Caco-2 (cell line): ENCODE measurements around the gene NDRG4. TPM values are rescaled to one million over a fixed set of nuclear protein-coding genes. Genes with fewer than 3 reads are reported as not detected.

Experiments
- BruUV-seq: library from RNA; stranded (reverse); fragments of 400-500 nt; replicated peaks from 2 replicates; lab custom pipeline; 2021; lab: Mats Ljungman, UMichigan
- CTCF ChIA-PET: fragments of 300-600 bp; sonication (Branson Sonifier 250); formaldehyde crosslinking; loops from one replicate; lab custom pipeline; 2022; ENCODE audit warnings: antibody characterized with exemption; lab: Charles Lee
- POLR2A ChIA-PET: fragments of 300-600 bp; sonication (Branson Sonifier 250); formaldehyde crosslinking; loops from one replicate; lab custom pipeline; 2022; ENCODE audit warnings: antibody characterized with exemption; lab: Charles Lee
- DNase-seq, 2 experiments: peaks; one replicate each; pipeline versions ENCODE4 v3.0.0 to v3.0.0-alpha.2; 2020 to 2022
- H3K27me3 ChIP-seq: replicated peaks from 2 replicates; pipeline ENCODE4 v1.6.0; 2011; ENCODE audit warnings: low read length; ENCODE audit not compliant: control insufficient read depth, insufficient read depth
- H3K36me3 ChIP-seq: 2 replicates; pipeline ENCODE4 v1.5.1; 2011; ENCODE audit warnings: low read length; ENCODE audit not compliant: control insufficient read depth, insufficient read depth
- H3K4me1 ChIP-seq: fragments of 250-450 bp; sonication (Bioruptor Pico); 2 replicates; pipeline ENCODE4 v1.5.1; 2020; ENCODE audit warnings: mild to moderate bottlenecking
- H3K4me3 ChIP-seq: 2 replicates; pipeline ENCODE4 v1.5.1; 2011; ENCODE audit warnings: low read depth, mild to moderate bottlenecking, control low read depth, low read length
- H3K9me3 ChIP-seq: fragments of 250-450 bp; sonication (Bioruptor Pico); 2 replicates; pipeline ENCODE4 v1.5.1; 2020; ENCODE audit warnings: mild to moderate bottlenecking, moderate library complexity
- H3K27ac Mint-ChIP-seq: one replicate; pipeline ENCODE4 v1.8.0; 2022; ENCODE audit warnings: mixed read lengths; ENCODE audit not compliant: unreplicated experiment
- H3K27me3 Mint-ChIP-seq: one replicate; pipeline ENCODE4 v1.8.0; 2022; ENCODE audit warnings: mixed read lengths; ENCODE audit not compliant: insufficient read depth, unreplicated experiment
- H3K36me3 Mint-ChIP-seq: one replicate; pipeline ENCODE4 v1.8.0; 2022; ENCODE audit warnings: mild to moderate bottlenecking, mixed read lengths; ENCODE audit not compliant: insufficient read depth, unreplicated experiment
- H3K4me1 Mint-ChIP-seq: one replicate; pipeline ENCODE4 v1.8.0; 2022; ENCODE audit warnings: low read depth, mixed read lengths; ENCODE audit not compliant: unreplicated experiment
- H3K4me3 Mint-ChIP-seq: one replicate; pipeline ENCODE4 v1.8.0; 2022; ENCODE audit warnings: mild to moderate bottlenecking, moderate library complexity, mixed read lengths; ENCODE audit not compliant: unreplicated experiment
- H3K9me3 Mint-ChIP-seq: one replicate; pipeline ENCODE4 v1.8.0; 2022; ENCODE audit warnings: mixed read lengths; ENCODE audit not compliant: unreplicated experiment
- CTCF ChIP-seq, 2 experiments: fragments of 200-600 bp in 1 of 2; IDR thresholded peaks; 1 replicate in 1 of 2; 2 replicates in 1 of 2; pipeline versions ENCODE4 v1.5.1 to v1.8.0; 2011 to 2022; ENCODE audit warnings: antibody characterized with exemption in 1 of 2, control low read depth in 1 of 2, inconsistent platforms in 1 of 2, low read depth in 1 of 2, low read length in 1 of 2, mild to moderate bottlenecking in 1 of 2, moderate library complexity in 1 of 2; ENCODE audit not compliant: insufficient read depth in 1 of 2, severe bottlenecking in 1 of 2, unreplicated experiment in 1 of 2
- intact Hi-C: fragments of 100-400 bp; cut with micrococcal nuclease; formaldehyde crosslinking; loops from one replicate; pipeline ENCODE4 v1.10.0; 2022; ENCODE audit not compliant: unreplicated experiment
- total RNA-seq: library from RNA; stranded (reverse); gene quantifications from 2 replicates; pipeline ENCODE4 v1.2.3, GENCODE V29; 2022

Gene NDRG4
- total RNA-seq, 1 experiment from 2014 or later, result 10.7 TPM

GRCh38 chr16:58481931-58482330, 18.0 kb upstream of the NDRG4 start:
- Histone ChIP-seq H3K36me3 (no peaks in the 10 kb centered on the region), H3K9me3 (no peaks in the 10 kb centered on the region), H3K4me3 (no peak overlapping the region), H3K4me1 (no peaks in the 10 kb centered on the region), H3K27me3 (no peaks in the 10 kb centered on the region)
- Mint-ChIP-seq H3K4me1 (no peaks in the 10 kb centered on the region), H3K27me3 (peaks cover 3% of the 10 kb centered on the region), H3K36me3 (no peaks in the 10 kb centered on the region), H3K4me3 (no peak overlapping the region), H3K9me3 (no peaks in the 10 kb centered on the region), H3K27ac (no peak overlapping the region)
- no peak for TF ChIP-seq CTCF (IDR thresholded peaks at IDR 0.05; ENCODE audit: insufficient read depth in 1 of 2, low read depth in 1 of 2, low read length in 1 of 2, severe bottlenecking in 1 of 2, unreplicated experiment in 1 of 2)
- intact Hi-C loops, result no loop called here
- POLR2A ChIA-PET, result no interaction called here
- no TSS peak for BruUV-seq
- CTCF ChIA-PET, result no interaction called here
- DNase-seq, result no peak

- BruUV-seq, result no TSS peak
- CTCF ChIA-PET, result interaction anchor here (4.2 kb wide), 1 partner anchor 149 kb away, joined by 86 read pairs; no protein-coding TSS in a partner anchor
- no peaks in the 10 kb centered on the region for H3K27me3 Mint-ChIP-seq
- Histone ChIP-seq H3K27me3 (no peaks in the 10 kb centered on the region), H3K9me3 (no peaks in the 10 kb centered on the region), H3K4me1 (no peaks in the 10 kb centered on the region), H3K4me3 (no peak overlapping the region), H3K36me3 (no peaks in the 10 kb centered on the region)
- intact Hi-C loops, result loop anchor here (5.0 kb wide), 2 partner anchors 93 to 288 kb away; partner anchors contain the start of genes CSNK2A2 and GINS3
- H3K4me3 Mint-ChIP-seq, result no peak overlapping the region
- H3K9me3 Mint-ChIP-seq, result no peaks in the 10 kb centered on the region
- DNase-seq, result no peak
- H3K27ac Mint-ChIP-seq, result no peak overlapping the region
- H3K4me1 Mint-ChIP-seq, result no peaks in the 10 kb centered on the region
- POLR2A ChIA-PET, result interaction anchor here (0.6 kb wide), 1 partner anchor 461 kb away, joined by 3 read pairs; no protein-coding TSS in a partner anchor
- TF ChIP-seq CTCF (IDR thresholded peaks at IDR 0.05; ENCODE audit: insufficient read depth in 1 of 2, low read depth in 1 of 2, low read length in 1 of 2, severe bottlenecking in 1 of 2, unreplicated experiment in 1 of 2), result no peak
- no peaks in the 10 kb centered on the region for H3K36me3 Mint-ChIP-seq
Measured at GRCh38 chr16:58485184-58485887, 14.6 kb upstream of the NDRG4 start.

GRCh38 chr16:58487566-58488351, 12.2 kb upstream of the NDRG4 start:
- TF ChIP-seq CTCF (IDR thresholded peaks at IDR 0.05; ENCODE audit: insufficient read depth in 1 of 2, low read depth in 1 of 2, low read length in 1 of 2, severe bottlenecking in 1 of 2, unreplicated experiment in 1 of 2), result peak; percentile 98 to 99
- BruUV-seq, result no TSS peak
- Histone ChIP-seq H3K4me3 (no peak overlapping the region), H3K4me1 (no peaks in the 10 kb centered on the region), H3K36me3 (no peaks in the 10 kb centered on the region), H3K9me3 (no peaks in the 10 kb centered on the region), H3K27me3 (no peaks in the 10 kb centered on the region)
- H3K27me3 Mint-ChIP-seq, result peaks cover 4% of the 10 kb centered on the region
- ChIA-PET CTCF (interaction anchor here (0.6 to 4.2 kb wide), 22 partner anchors 10 to 358 kb away, joined by 3 to 86 read pairs (median 4); partner anchors contain the start of genes CFAP20, GINS3 and SLC38A7), POLR2A (interaction anchor here (0.6 kb wide), 1 partner anchor 151 kb away, joined by 3 read pairs; no protein-coding TSS in a partner anchor)
- no peak overlapping the region for H3K27ac Mint-ChIP-seq
- no peaks in the 10 kb centered on the region for H3K4me1 Mint-ChIP-seq
- H3K4me3 Mint-ChIP-seq, result no peak overlapping the region
- H3K9me3 Mint-ChIP-seq, result no peaks in the 10 kb centered on the region
- peak; percentile 90 to 92 for DNase-seq
- H3K36me3 Mint-ChIP-seq, result no peaks in the 10 kb centered on the region
- intact Hi-C loops, result loop anchor here (1.0 to 5.0 kb wide), 5 partner anchors 23 to 290 kb away; partner anchors contain the start of genes CSNK2A2 and GINS3
